Smooth muscle cell (in vitro differentiated cells): ENCODE measurements around the gene STX4. TPM values are rescaled to one million over a fixed set of nuclear protein-coding genes. Genes with fewer than 3 reads are reported as not detected.
A peak's percentile ranks its signal among the peaks of the same experiment; 100 is the strongest.

Experiments
- DNase-seq: peaks from one replicate; lab custom pipeline; 2025; ENCODE audit not compliant: unreplicated experiment; lab: John Stamatoyannopoulos, UW
- H2AFZ ChIP-seq: fragments of 200-600 bp; sonication (generic); 2 replicates; pipeline ENCODE4 v1.6.0; 2016; ENCODE audit warnings: antibody characterized with exemption, low read depth, mild to moderate bottlenecking
- H3F3A ChIP-seq: fragments of 200-600 bp; sonication (generic); 2 replicates; pipeline ENCODE4 v1.6.0; 2017; ENCODE audit warnings: antibody characterized with exemption, low read depth
- H3K27ac ChIP-seq: fragments of 200-600 bp; sonication (generic); 2 replicates; pipeline ENCODE4 v1.5.1; 2016; ENCODE audit warnings: low read depth, mild to moderate bottlenecking
- H3K27me3 ChIP-seq: fragments of 200-600 bp; sonication (generic); 2 replicates; pipeline ENCODE4 v1.6.1; 2016; ENCODE audit warnings: low read depth, mild to moderate bottlenecking
- H3K36me3 ChIP-seq: fragments of 200-600 bp; sonication (generic); 2 replicates; pipeline ENCODE4 v1.5.1; 2016; ENCODE audit warnings: low read depth
- H3K4me1 ChIP-seq: fragments of 200-600 bp; sonication (generic); 2 replicates; pipeline ENCODE4 v1.5.1; 2016; ENCODE audit warnings: low read depth
- H3K4me2 ChIP-seq: fragments of 200-600 bp; sonication (generic); 2 replicates; pipeline ENCODE4 v1.6.0; 2016; ENCODE audit warnings: mild to moderate bottlenecking
- H3K4me3 ChIP-seq: fragments of 200-600 bp; sonication (generic); 2 replicates; pipeline ENCODE4 v1.5.1; 2016; ENCODE audit warnings: mild to moderate bottlenecking
- H3K79me2 ChIP-seq: fragments of 200-600 bp; sonication (generic); 2 replicates; pipeline ENCODE4 v1.6.0; 2016; ENCODE audit warnings: low read depth, mild to moderate bottlenecking
- H3K9ac ChIP-seq: fragments of 200-600 bp; sonication (generic); 2 replicates; pipeline ENCODE4 v1.6.0; 2016; ENCODE audit warnings: low read depth
- H3K9me3 ChIP-seq: fragments of 200-600 bp; sonication (generic); replicated peaks from 2 replicates; pipeline ENCODE4 v1.5.1; 2016; ENCODE audit warnings: low read depth
- H4K20me1 ChIP-seq: fragments of 200-600 bp; sonication (generic); 2 replicates; pipeline ENCODE4 v1.6.0; 2016; ENCODE audit warnings: low read depth
- WGBS: methylation state at CpG from one replicate; pipeline ENCODE4 v1.1.7; 2016; ENCODE audit warnings: low lambda C conversion rate; 5-methylcytosine and 5-hydroxymethylcytosine counted together
- polyA plus RNA-seq: library from polyadenylated mRNA; unstranded; fragments of >200 nt; fragmentation: Nextera tagmentation; extraction: Ambion mirVana; gene quantifications from 2 replicates; pipeline ENCODE4 v1.2.1, GENCODE V29; 2016
- total RNA-seq: library from RNA; depleted of rRNA; stranded (reverse); fragments of >200 nt; gene quantifications from 2 replicates; pipeline ENCODE4 v1.2.3, GENCODE V29; 2014
- TF ChIP-seq, protein P1 (sequence below): fragments of 200-600 bp; sonication (generic); IDR thresholded peaks from 2 replicates; pipeline ENCODE4 v1.5.1; 2017; ENCODE audit warnings: borderline replicate concordance, mild to moderate bottlenecking, antibody characterized with exemption; ENCODE audit not compliant: insufficient read depth, poor library complexity, severe bottlenecking

The STX4 gene
- total and polyA plus RNA-seq, 2 experiments from 2014 or later = 23.1 to 50.6 TPM

DNA sequence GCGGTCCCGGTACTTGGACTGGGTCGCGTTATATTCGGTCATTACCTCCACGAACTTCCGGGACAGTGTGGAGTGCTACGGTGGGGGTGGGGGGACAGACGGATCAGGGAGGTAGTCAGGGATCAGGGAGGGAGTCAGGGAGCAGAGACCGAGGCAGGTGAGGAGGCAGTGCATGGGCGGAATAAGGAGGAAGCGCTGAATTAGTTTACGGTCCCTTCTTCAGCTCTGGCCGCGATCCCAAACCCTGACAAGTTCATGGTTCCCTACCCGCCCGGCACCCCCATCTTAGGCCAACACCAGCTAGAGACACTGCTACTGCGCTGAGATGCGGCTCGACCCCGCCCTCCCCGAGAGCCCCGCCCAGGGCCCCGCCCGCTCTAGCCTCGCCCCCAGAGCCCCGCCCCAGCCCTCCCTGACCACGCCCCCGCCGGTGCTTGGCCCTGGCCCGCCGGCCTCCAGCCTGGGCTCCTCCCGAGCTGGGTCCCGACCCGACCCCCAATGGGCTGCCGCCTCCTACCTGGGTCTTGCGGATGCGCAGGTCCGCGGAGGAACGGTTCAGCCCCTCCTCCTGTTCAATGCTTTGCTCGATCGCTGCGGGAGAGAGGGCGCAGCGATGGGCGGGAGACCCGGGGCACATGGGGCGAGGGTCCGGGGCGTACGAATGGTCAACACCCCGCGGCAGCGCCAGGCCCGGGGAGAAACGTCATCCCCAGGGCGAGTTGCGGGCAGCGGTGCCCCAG, 36.2 kb upstream of the STX4 start:
- H3K9ac ChIP-seq = peak overlapping the region; percentile 90
- H4K20me1 ChIP-seq = no peaks in the 10 kb centered on the region
- WGBS = 4% methylated on average over 50 of the region's 60 CpGs

GRCh38 chr16:30997725-30998711, 35.3 kb upstream of the STX4 start:
- WGBS = 21% methylated on average over 21 of the region's 21 CpGs
- Histone ChIP-seq H3K79me2 (no peaks in the 10 kb centered on the region), H2AFZ (peak overlapping the region; percentile 62), H3K4me2 (peak overlapping the region; percentile 89), H3K4me1 (peaks cover 4% of the 10 kb centered on the region), H3K9ac (peak overlapping the region; percentile 90), H3K9me3 (no peaks in the 10 kb centered on the region), H3K36me3 (no peaks in the 10 kb centered on the region), H3K27ac (peak overlapping the region; percentile 94), H3K27me3 (no peaks in the 10 kb centered on the region), H3F3A (peaks cover 11% of the 10 kb centered on the region), H3K4me3 (peak overlapping the region; percentile 58), H4K20me1 (no peaks in the 10 kb centered on the region)
- DNase-seq = no peak
- TF ChIP-seq, protein P1, sequence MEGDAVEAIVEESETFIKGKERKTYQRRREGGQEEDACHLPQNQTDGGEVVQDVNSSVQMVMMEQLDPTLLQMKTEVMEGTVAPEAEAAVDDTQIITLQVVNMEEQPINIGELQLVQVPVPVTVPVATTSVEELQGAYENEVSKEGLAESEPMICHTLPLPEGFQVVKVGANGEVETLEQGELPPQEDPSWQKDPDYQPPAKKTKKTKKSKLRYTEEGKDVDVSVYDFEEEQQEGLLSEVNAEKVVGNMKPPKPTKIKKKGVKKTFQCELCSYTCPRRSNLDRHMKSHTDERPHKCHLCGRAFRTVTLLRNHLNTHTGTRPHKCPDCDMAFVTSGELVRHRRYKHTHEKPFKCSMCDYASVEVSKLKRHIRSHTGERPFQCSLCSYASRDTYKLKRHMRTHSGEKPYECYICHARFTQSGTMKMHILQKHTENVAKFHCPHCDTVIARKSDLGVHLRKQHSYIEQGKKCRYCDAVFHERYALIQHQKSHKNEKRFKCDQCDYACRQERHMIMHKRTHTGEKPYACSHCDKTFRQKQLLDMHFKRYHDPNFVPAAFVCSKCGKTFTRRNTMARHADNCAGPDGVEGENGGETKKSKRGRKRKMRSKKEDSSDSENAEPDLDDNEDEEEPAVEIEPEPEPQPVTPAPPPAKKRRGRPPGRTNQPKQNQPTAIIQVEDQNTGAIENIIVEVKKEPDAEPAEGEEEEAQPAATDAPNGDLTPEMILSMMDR = no peak

More for the DNA sequence above, 36.2 kb upstream of the STX4 start:
- Histone ChIP-seq H3K27ac (peak overlapping the region; percentile 94), H2AFZ (peak overlapping the region; percentile 62), H3K4me3 (peak overlapping the region; percentile 58), H3F3A (peaks cover 11% of the 10 kb centered on the region), H3K27me3 (no peaks in the 10 kb centered on the region), H3K36me3 (no peaks in the 10 kb centered on the region), H3K4me2 (peak overlapping the region; percentile 89), H3K79me2 (no peaks in the 10 kb centered on the region), H3K4me1 (peaks cover 2% of the 10 kb centered on the region), H3K9me3 (no peaks in the 10 kb centered on the region)
- DNase-seq = peak; percentile 49
- TF ChIP-seq, protein P1 = no peak

DNA sequence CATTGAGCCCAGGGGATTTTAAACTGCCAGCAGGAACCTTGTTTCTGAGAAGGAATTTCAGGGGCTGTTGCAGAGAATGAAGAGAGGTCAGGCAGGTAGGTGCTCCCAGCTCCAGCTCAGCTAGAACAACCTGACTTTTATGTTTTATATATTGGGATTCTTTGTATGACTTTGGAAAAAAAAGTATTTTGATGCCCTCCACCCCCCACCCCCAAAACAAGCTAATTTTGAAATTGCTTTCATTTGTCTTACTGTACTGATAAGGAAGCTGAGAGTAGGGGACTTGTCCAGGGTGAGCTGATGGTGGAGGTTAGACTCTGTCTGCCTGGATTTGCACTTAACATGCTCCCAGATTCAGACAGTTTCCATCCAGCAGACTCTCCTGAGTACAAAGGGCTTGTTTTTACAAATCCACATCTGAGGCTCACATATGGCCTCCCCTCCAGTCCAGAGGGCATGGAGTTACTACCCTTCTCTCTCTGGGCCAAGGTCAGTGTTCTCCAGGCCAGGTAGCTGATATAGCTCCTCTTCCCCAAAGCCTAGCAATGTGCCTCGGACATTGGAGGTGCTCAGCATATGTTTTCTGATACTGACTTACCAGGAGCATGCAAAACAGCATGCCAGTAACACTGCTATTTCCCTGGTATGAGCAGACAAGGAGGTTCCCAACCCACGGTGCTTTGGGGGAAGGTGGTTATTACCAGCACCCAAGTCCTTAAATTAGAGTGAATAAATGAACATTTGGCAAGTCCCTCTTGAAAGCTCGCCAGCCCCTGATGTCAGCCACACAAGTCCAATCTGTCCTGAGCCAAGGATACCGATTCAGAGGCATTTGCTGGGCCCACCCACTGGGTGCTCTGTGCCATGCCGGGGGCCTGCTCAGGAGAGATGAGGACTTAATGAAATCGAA, 34.3 kb upstream of the STX4 start:
- no peak overlapping the region for H2AFZ ChIP-seq

More for the DNA sequence above, 34.3 kb upstream of the STX4 start:
- no peaks in the 10 kb centered on the region for H3K79me2 ChIP-seq
- H4K20me1 ChIP-seq = no peaks in the 10 kb centered on the region
- no peak overlapping the region for H3K4me3 ChIP-seq
- H3K9me3 ChIP-seq = no peaks in the 10 kb centered on the region
- DNase-seq = no peak
- TF ChIP-seq, protein P1 = no peak
- H3K4me1 ChIP-seq = peaks cover 4% of the 10 kb centered on the region
- peaks cover 11% of the 10 kb centered on the region for H3F3A ChIP-seq
- peak overlapping the region; percentile 89 for H3K4me2 ChIP-seq
- 89% methylated on average over 6 of the region's 6 CpGs for WGBS
- H3K27ac ChIP-seq = peak overlapping the region; percentile 94
- H3K9ac ChIP-seq = peak overlapping the region; percentile 90
- no peaks in the 10 kb centered on the region for H3K27me3 ChIP-seq
- H3K36me3 ChIP-seq = no peaks in the 10 kb centered on the region
